Activated T-helper 2 cell treated with anti-CD3 and anti-CD28 coated beads, Interferon-gamma antibody, Interleukin-2, Interleukin-4, amounts not matched to agents 10 μg/mL and 5 μg/mL and 100 μg/mL, durations not matched to agents 14 hours and 24 hours and 36 hours (primary cell): Measurements from ENCODE around the gene WDR76. TPM values are rescaled to one million over a fixed set of nuclear protein-coding genes. Genes with fewer than 3 reads are reported as not detected.

Experiments used
- DNase-seq: peaks from one replicate; pipeline ENCODE4 v3.0.0; 2021; ENCODE audit warnings: low spot score
- H3K27ac Mint-ChIP-seq: one replicate; pipeline ENCODE4 v1.8.0; 2021; ENCODE audit warnings: mixed read lengths
- H3K27me3 Mint-ChIP-seq: one replicate; pipeline ENCODE4 v1.8.0; 2021; ENCODE audit warnings: low read depth, mixed read lengths
- H3K36me3 Mint-ChIP-seq: one replicate; pipeline ENCODE4 v1.8.0; 2021; ENCODE audit warnings: low read depth, mixed read lengths
- H3K4me1 Mint-ChIP-seq: one replicate; pipeline ENCODE4 v1.8.0; 2021; ENCODE audit warnings: low read depth, mixed read lengths
- H3K4me3 Mint-ChIP-seq: one replicate; pipeline ENCODE4 v1.8.0; 2021; ENCODE audit warnings: low read depth, mild to moderate bottlenecking, moderate library complexity, mixed read lengths
- H3K9me3 Mint-ChIP-seq: one replicate; pipeline ENCODE4 v1.8.0; 2021; ENCODE audit warnings: mixed read lengths
- intact Hi-C: fragments of 100-400 bp; cut with micrococcal nuclease; formaldehyde crosslinking; loops from one replicate; pipeline ENCODE4 v1.15.1; 2023
- total RNA-seq: library from RNA; stranded (reverse); gene quantifications from 2 replicates; pipeline ENCODE4 v1.2.3, GENCODE V29; 2022

The WDR76 gene
- total RNA-seq, 1 donor from 2014 or later = 71.0 TPM

- Mint-ChIP-seq H3K27me3 (no peaks in the 10 kb centered on the region), H3K4me1 (peaks cover 3% of the 10 kb centered on the region), H3K4me3 (no peak overlapping the region), H3K36me3 (no peaks in the 10 kb centered on the region), H3K9me3 (no peaks in the 10 kb centered on the region), H3K27ac (no peak overlapping the region)
- DNase-seq = no peak
- intact Hi-C loops = no loop called here
Observed at GRCh38 chr15:43913026-43913780, 86.4 kb downstream of the WDR76 start.

- H3K4me3 Mint-ChIP-seq = no peak overlapping the region
Observed at GRCh38 chr15:43913941-43914340, 87.1 kb downstream of the WDR76 start.

GRCh38 chr15:43915631-43916325 is 89.0 kb downstream of the WDR76 start:
- no peaks in the 10 kb centered on the region for H3K36me3 Mint-ChIP-seq
- H3K9me3 Mint-ChIP-seq = no peaks in the 10 kb centered on the region
- H3K4me3 Mint-ChIP-seq = no peak overlapping the region
- no peaks in the 10 kb centered on the region for H3K27me3 Mint-ChIP-seq
- peaks cover 5% of the 10 kb centered on the region for H3K4me1 Mint-ChIP-seq
- no peak for DNase-seq
- intact Hi-C loops = no loop called here
- no peak overlapping the region for H3K27ac Mint-ChIP-seq

More at GRCh38 chr15:43913941-43914340, 87.1 kb downstream of the WDR76 start:
- no peaks in the 10 kb centered on the region for H3K27me3 Mint-ChIP-seq
- H3K9me3 Mint-ChIP-seq = no peaks in the 10 kb centered on the region
- no peak for DNase-seq
- intact Hi-C loops = no loop called here
- H3K36me3 Mint-ChIP-seq = no peaks in the 10 kb centered on the region
- H3K27ac Mint-ChIP-seq = no peak overlapping the region
- peaks cover 3% of the 10 kb centered on the region for H3K4me1 Mint-ChIP-seq

- intact Hi-C loops = no loop called here
- Mint-ChIP-seq H3K9me3 (no peaks in the 10 kb centered on the region), H3K4me1 (peaks cover 5% of the 10 kb centered on the region), H3K36me3 (no peaks in the 10 kb centered on the region), H3K27me3 (no peaks in the 10 kb centered on the region), H3K4me3 (no peak overlapping the region), H3K27ac (no peak overlapping the region)
- DNase-seq = no peak
Observed at GRCh38 chr15:43916326-43916660, 89.5 kb downstream of the WDR76 start.

Other genes with a start within 250 kb of the WDR76 start
- 62.4 and 71.6 TPM in 2 replicates for gene PPIP5K1, start 236.8 kb upstream of the WDR76 start, total RNA-seq
- gene CKMT1B, start 233.0 kb upstream of the WDR76 start, total RNA-seq = 0.32 and 0.53 TPM in 2 replicates
- gene STRC, start 208.2 kb upstream of the WDR76 start, total RNA-seq = 0.30 and 0.55 TPM in 2 replicates
- gene CATSPER2, start 178.2 kb upstream of the WDR76 start, total RNA-seq = 8.3 and 9.8 TPM in 2 replicates
- 0.11 and 0.48 TPM in 2 replicates for gene CKMT1A, start 133.1 kb upstream of the WDR76 start, total RNA-seq
- 370 and 384 TPM in 2 replicates for gene PDIA3, start 80.6 kb upstream of the WDR76 start, total RNA-seq
- 1.0 and 1.3 TPM in 2 replicates for gene ELL3, start 50.0 kb upstream of the WDR76 start, total RNA-seq
- 580 and 598 TPM in 2 replicates for gene SERF2, start 34.7 kb upstream of the WDR76 start, total RNA-seq
- 0.28 and 0.57 TPM in 2 replicates for gene SERINC4, start 26.8 kb upstream of the WDR76 start, total RNA-seq
- gene HYPK, start 26.4 kb upstream of the WDR76 start, total RNA-seq = 23.6 and 24.3 TPM in 2 replicates
- gene MFAP1, start 2.3 kb upstream of the WDR76 start, total RNA-seq = 43.7 and 44.3 TPM in 2 replicates